Ovary (tissue), 9 donors: ENCODE results near the gene ZNF358. TPM values are rescaled to one million over a fixed set of nuclear protein-coding genes. Genes with fewer than 3 reads are reported as not detected.

Experiments used
- DNase-seq, 5 donors: peaks; one replicate each; pipeline ENCODE4 v3.0.0-alpha.2; 2019 to 2020
- H3K27ac ChIP-seq, 2 donors: fragments of 200-600 bp; one replicate each; pipeline versions ENCODE4 v1.5.1 to v1.8.0; 2019 to 2022
- H3K27me3 ChIP-seq: fragments of 200-600 bp; one replicate; pipeline ENCODE4 v1.8.0; 2022
- H3K36me3 ChIP-seq: fragments of 200-600 bp; sonication (generic); one replicate; pipeline ENCODE4 v1.5.1; 2019
- H3K4me1 ChIP-seq: one replicate; pipeline ENCODE4 v1.8.1; 2013; ENCODE audit warnings: mild to moderate bottlenecking, moderate library complexity; ENCODE audit not compliant: insufficient read depth
- H3K4me3 ChIP-seq: fragments of 200-600 bp; sonication (generic); one replicate; pipeline ENCODE4 v1.5.1; 2017
- H3K9me3 ChIP-seq, 2 donors: fragments of 200-600 bp in 1 of 2; sonication (generic) in 1 of 2; one replicate each; pipeline versions ENCODE4 v1.5.1 to v1.8.1; 2013 to 2019; ENCODE audit warnings: mild to moderate bottlenecking in 1 of 2, moderate library complexity in 1 of 2
- CTCF ChIP-seq, 3 donors: fragments of 450-650 bp in 2 of 3; fragments of 200-600 bp in 1 of 3; IDR thresholded peaks; one replicate each; pipeline versions ENCODE4 v1.5.1 to v1.8.0; 2016 to 2022; ENCODE audit warnings: antibody characterized with exemption in 3 of 3, mild to moderate bottlenecking in 1 of 3
- EP300 ChIP-seq: sonication (generic); formaldehyde crosslinking; IDR thresholded peaks from one replicate; pipeline ENCODE4 v1.6.1; 2017; ENCODE audit warnings: antibody characterized with exemption
- POLR2A ChIP-seq: fragments of 450-650 bp; IDR thresholded peaks from one replicate; pipeline ENCODE4 v1.6.1; 2017; ENCODE audit warnings: antibody characterized with exemption, mild to moderate bottlenecking, moderate library complexity
- WGBS, 3 donors: extraction: QIAGEN DNeasy Blood & Tissue Kit in 1 of 3; methylation state at CpG; one replicate each; pipeline versions ENCODE4 v1.1.5 to v1.1.7; 2013 to 2017; 5-methylcytosine and 5-hydroxymethylcytosine counted together
- intact Hi-C, 4 donors: fragments of 100-400 bp; cut with DNase I; formaldehyde crosslinking; loops; one replicate each; pipeline versions ENCODE4 v1.11.0 to v1.15.1; 2022 to 2023
- polyA plus RNA-seq, 2 donors: library from polyadenylated mRNA; stranded (reverse); fragments of 200-250 nt in 1 of 2; fragments of 350-450 nt in 1 of 2; fragmentation: Illumina TruSeq in 1 of 2; extraction: RNeasy Lipid Tissue Mini Kit (QIAGEN cat#74804) in 1 of 2; gene quantifications; one replicate each; pipeline ENCODE4 v1.2.3, GENCODE V29; 2013 to 2014
- total RNA-seq, 7 donors: library from RNA; depleted of rRNA in 2 of 7; stranded (reverse); fragments of >200 nt in 2 of 7; fragmentation: NEBNext Ultra II Directional in 3 of 7; extraction: Animal tissue kit (Norgen Biotek cat#: 25700) in 3 of 7; gene quantifications; one replicate each; pipeline versions ENCODE4 v1.1.0 to v1.2.4, GENCODE V29; 2016 to 2023
- donor health status: DM: no; HTN: no; CAD: no; lungs with moderate emphysema.
- donor health status: DM: no; HTN: no; CAD: no.
- donor health status: Bipolar disorder and iron deficiency.
- donor health status: DM: yes; HTN: yes; CAD: no.
- donor health status: DM: no; HTN: no; CAD: no.
- donor health status: DM: yes; HTN: yes; CAD: no.

Gene ZNF358
- total and polyA plus RNA-seq, 9 donors, result 9.2 to 112 (median 88.2) TPM

GRCh38 chr19:7540761-7541474, 25.0 kb downstream of the ZNF358 start:
- no peaks in the 10 kb centered on the region for H3K36me3 ChIP-seq
- DNase-seq, result peak in 3 of 5 donors; percentile 10 to 42 (median 31)
- H3K9me3 ChIP-seq, result no peaks in the 10 kb centered on the region
- H3K27me3 ChIP-seq, result no peaks in the 10 kb centered on the region
- TF ChIP-seq EP300 (no peak), POLR2A (no peak), CTCF (IDR thresholded peaks at IDR 0.05) (no peak)
- H3K4me3 ChIP-seq, result no peak overlapping the region
- WGBS, 3 donors, result 78% methylated on average over 38 to 39 of the region's 39 CpGs
- H3K4me1 ChIP-seq, result no peaks in the 10 kb centered on the region
- no peak overlapping the region for H3K27ac ChIP-seq
- intact Hi-C loops, result loop anchor here in 2 of 4 donors (10.0 kb wide), 2 partner anchors 146 to 186 kb away; no protein-coding TSS in a partner anchor

- no peak for TF ChIP-seq EP300
- no peak for TF ChIP-seq POLR2A
- no peak for TF ChIP-seq CTCF (IDR thresholded peaks at IDR 0.05)
- H3K4me3 ChIP-seq, result no peak overlapping the region
- no peaks in the 10 kb centered on the region for H3K27me3 ChIP-seq
- no peaks in the 10 kb centered on the region for H3K36me3 ChIP-seq
- DNase-seq, result peak in 2 of 5 donors; percentile 9 to 24
- no peaks in the 10 kb centered on the region for H3K9me3 ChIP-seq
- intact Hi-C loops, result loop anchor here in 2 of 4 donors (10.0 kb wide), 2 partner anchors 147 to 187 kb away; no protein-coding TSS in a partner anchor
- WGBS, 3 donors, result 90 to 95% (median 92%) methylated on average over 15 of the region's 15 CpGs
- H3K4me1 ChIP-seq, result no peaks in the 10 kb centered on the region
- H3K27ac ChIP-seq, result no peak overlapping the region
Observed at GRCh38 chr19:7541475-7541824, 25.5 kb downstream of the ZNF358 start.

DNA sequence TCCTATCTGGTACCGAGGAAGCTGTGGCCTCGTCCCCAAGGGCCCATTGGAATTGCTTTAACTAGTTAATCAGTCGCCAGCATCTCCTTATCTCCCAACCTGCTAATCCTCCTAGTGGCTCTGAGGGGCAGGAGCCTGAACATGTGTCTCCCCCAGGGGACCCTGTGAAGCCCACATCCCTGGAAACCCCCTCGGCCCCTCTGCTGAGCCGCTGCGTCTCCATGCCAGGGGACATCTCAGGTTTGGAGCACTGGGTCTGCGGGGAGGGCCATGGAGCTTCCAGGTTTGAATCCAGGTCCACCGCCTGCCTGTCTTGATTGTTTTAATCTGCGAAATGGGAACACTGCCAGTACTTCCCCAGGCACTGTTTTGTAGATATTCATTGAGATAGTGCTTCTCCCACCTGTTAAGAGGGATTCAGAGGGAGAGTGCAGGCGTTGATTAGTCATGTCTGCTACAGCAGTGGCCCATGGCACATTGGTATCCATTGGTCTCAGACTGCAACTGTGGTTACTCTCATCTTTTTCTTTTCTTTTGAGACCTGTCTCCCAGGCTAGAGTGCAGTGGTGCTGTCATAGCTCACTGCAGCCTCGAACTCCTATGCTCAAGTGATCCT, 26.0 kb downstream of the ZNF358 start:
- no peaks in the 10 kb centered on the region for H3K4me1 ChIP-seq
- DNase-seq, result no peak
- intact Hi-C loops, result loop anchor here in 2 of 4 donors (10.0 kb wide), 2 partner anchors 147 to 187 kb away; no protein-coding TSS in a partner anchor
- H3K4me3 ChIP-seq, result no peak overlapping the region
- H3K36me3 ChIP-seq, result no peaks in the 10 kb centered on the region
- no peaks in the 10 kb centered on the region for H3K27me3 ChIP-seq
- H3K27ac ChIP-seq, result no peak overlapping the region
- WGBS, 3 donors, result 95 to 98% (median 97%) methylated on average over 11 of the region's 11 CpGs
- H3K9me3 ChIP-seq, result no peaks in the 10 kb centered on the region
- TF ChIP-seq EP300 (no peak), POLR2A (no peak), CTCF (IDR thresholded peaks at IDR 0.05) (no peak)

DNA sequence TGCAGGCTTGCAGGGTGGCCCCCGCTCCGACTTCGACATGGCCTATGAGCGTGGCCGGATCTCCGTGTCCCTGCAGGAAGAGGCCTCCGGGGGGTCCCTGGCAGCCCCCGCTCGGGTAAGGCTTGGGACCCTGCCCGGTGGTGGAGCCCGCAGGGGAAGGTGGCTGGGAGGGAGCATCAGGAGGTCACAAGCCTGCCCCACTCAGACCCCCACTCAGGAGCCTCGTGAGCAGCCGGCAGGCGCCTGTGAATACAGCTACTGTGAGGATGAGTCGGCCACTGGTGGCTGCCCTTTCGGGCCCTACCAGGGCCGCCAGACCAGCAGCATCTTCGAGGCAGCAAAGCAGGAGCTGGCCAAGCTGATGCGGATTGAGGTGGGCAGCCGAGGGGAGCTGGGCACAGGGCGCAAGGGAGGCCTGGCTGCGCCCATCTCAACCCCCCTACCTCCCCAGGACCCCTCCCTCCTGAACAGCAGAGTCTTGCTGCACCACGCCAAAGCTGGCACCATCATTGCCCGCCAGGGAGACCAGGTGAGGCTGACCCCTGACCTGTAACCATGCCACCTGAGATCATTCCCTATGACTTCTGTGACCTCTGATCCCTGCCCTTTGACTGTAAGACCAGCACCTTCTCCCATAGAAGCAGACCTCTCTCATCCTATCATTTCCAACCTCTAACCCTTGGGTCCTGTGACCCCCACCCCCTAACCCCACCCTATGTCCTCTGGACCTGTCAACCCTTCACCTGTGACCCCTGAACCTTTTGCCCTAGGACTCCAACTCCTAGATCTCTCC, 26.8 kb downstream of the ZNF358 start:
- 92 to 93% (median 93%) methylated on average over 19 to 24 of the region's 24 CpGs for WGBS, 3 donors
- H3K4me3 ChIP-seq, result no peak overlapping the region
- TF ChIP-seq POLR2A (no peak), EP300 (no peak), CTCF (IDR thresholded peaks at IDR 0.05) (no peak)
- no peaks in the 10 kb centered on the region for H3K4me1 ChIP-seq
- H3K9me3 ChIP-seq, result no peaks in the 10 kb centered on the region
- no peaks in the 10 kb centered on the region for H3K36me3 ChIP-seq
- no peak overlapping the region for H3K27ac ChIP-seq
- intact Hi-C loops, result loop anchor here in 2 of 4 donors (10.0 kb wide), 2 partner anchors 148 to 188 kb away; no protein-coding TSS in a partner anchor
- peak in 1 of 5 donors; percentile 18 for DNase-seq
- H3K27me3 ChIP-seq, result no peaks in the 10 kb centered on the region
